Measurements from ENCODE around the gene VAV2. TPM values are rescaled to one million over a fixed set of nuclear protein-coding genes. Genes with fewer than 3 reads are reported as not detected.

Gene VAV2
- 15.7 TPM for total RNA-seq

GRCh38 chr9:133991964-133992779 lies at the start of gene VAV2:
VAV2 (minus strand) TSS chr9:133992324; CDS start chr9:133992278, 46 bp downstream.
- DNase-seq, result peak; percentile 71

GRCh38 chr9:134041649-134041962 lies 49.5 kb upstream of the VAV2 start:
- no peak for DNase-seq

- no peak for DNase-seq
These were observed 48.9 kb upstream of the VAV2 start for GRCh38 chr9:134040781-134041648.

- no peak for DNase-seq
These were observed 48.0 kb upstream of the VAV2 start for GRCh38 chr9:134040176-134040565.

GRCh38 chr9:134039386-134040175 lies 47.5 kb upstream of the VAV2 start:
- no peak for DNase-seq

- no peak for DNase-seq
These were observed 45.5 kb upstream of the VAV2 start for GRCh38 chr9:134037641-134038040.

GRCh38 chr9:134036130-134036529 lies 44.0 kb upstream of the VAV2 start:
- no peak for DNase-seq

GRCh38 chr9:134035041-134036039 lies 43.2 kb upstream of the VAV2 start:
- DNase-seq, result no peak

GRCh38 chr9:134034215-134035040 lies 42.3 kb upstream of the VAV2 start:
- no peak for DNase-seq

GRCh38 chr9:134033516-134034214 lies 41.5 kb upstream of the VAV2 start:
- DNase-seq, result no peak

- no peak for DNase-seq
These were observed 40.5 kb upstream of the VAV2 start for GRCh38 chr9:134032456-134033222.

- no peak for DNase-seq
These were observed 39.7 kb upstream of the VAV2 start for GRCh38 chr9:134031783-134032182.

- no peak for DNase-seq
These were observed 38.8 kb upstream of the VAV2 start for GRCh38 chr9:134030821-134031470.

- no peak for DNase-seq
These were observed 37.4 kb upstream of the VAV2 start for GRCh38 chr9:134029248-134030226.

- DNase-seq, result no peak
These were observed 36.6 kb upstream of the VAV2 start for GRCh38 chr9:134028575-134029247.

- DNase-seq, result no peak
These were observed 36.0 kb upstream of the VAV2 start for GRCh38 chr9:134028076-134028475.

- DNase-seq, result no peak
These were observed 35.4 kb upstream of the VAV2 start for GRCh38 chr9:134027561-134027960.

All from tongue (tissue), 2 donors.